Ovary (tissue), 3 donors: ENCODE results near the gene ZNF322.
"Not testable (repeated sequence)": the region's sequence is repeated elsewhere in the genome, so short reads cannot be mapped to it uniquely, and the experiment has no call there.

Experiments used
- POLR2A ChIP-seq: fragments of 450-650 bp; IDR thresholded peaks from one replicate; pipeline ENCODE4 v1.6.1; 2017; ENCODE audit warnings: antibody characterized with exemption, mild to moderate bottlenecking, moderate library complexity
- TF ChIP-seq, protein P1 (sequence below), 3 donors: fragments of 450-650 bp in 2 of 3; fragments of 200-600 bp in 1 of 3; IDR thresholded peaks; one replicate each; pipeline versions ENCODE4 v1.5.1 to v1.8.0; 2016 to 2022; ENCODE audit warnings: antibody characterized with exemption in 3 of 3, mild to moderate bottlenecking in 1 of 3
- donor health status: DM: no; HTN: no; CAD: no.

DNA sequence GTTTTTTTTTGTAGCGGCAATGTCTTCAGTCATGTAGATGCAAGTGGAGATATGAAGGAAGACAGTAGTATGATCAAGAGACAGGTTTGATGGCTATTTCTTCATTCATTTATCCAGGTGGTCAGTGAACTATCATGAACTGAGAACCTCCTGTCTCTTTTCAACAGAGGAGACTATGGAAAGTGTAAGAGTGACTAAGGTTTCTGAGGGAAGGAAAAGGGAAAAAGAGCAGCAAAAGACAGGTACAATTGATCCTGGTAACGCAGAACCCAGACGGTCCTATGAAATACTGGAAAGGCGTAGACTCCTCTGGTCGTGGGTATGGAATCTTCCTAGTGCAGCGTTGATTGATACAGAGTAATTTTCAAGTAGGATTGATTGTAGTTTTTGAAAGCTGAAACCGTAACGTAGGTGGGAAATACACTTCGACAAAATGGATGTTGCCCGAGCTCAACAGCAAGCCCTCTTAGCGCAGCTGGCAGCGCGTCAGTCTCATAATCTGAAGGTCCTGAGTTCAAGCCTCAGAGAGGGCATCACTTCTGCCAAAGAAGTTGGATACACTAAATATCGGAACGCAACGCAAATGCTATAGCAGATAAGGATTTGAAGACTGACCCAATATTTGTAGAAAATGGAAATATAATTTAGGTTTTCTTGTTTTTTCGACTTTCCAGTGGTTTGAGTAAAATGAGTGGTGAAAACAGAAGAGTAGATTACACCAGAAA lies 41.6 kb upstream of the ZNF322 start:
- TF ChIP-seq, protein P1, sequence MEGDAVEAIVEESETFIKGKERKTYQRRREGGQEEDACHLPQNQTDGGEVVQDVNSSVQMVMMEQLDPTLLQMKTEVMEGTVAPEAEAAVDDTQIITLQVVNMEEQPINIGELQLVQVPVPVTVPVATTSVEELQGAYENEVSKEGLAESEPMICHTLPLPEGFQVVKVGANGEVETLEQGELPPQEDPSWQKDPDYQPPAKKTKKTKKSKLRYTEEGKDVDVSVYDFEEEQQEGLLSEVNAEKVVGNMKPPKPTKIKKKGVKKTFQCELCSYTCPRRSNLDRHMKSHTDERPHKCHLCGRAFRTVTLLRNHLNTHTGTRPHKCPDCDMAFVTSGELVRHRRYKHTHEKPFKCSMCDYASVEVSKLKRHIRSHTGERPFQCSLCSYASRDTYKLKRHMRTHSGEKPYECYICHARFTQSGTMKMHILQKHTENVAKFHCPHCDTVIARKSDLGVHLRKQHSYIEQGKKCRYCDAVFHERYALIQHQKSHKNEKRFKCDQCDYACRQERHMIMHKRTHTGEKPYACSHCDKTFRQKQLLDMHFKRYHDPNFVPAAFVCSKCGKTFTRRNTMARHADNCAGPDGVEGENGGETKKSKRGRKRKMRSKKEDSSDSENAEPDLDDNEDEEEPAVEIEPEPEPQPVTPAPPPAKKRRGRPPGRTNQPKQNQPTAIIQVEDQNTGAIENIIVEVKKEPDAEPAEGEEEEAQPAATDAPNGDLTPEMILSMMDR (IDR thresholded peaks at IDR 0.05) = not testable (repeated sequence)
- TF ChIP-seq POLR2A = not testable (repeated sequence)
